NCI-H82 treated with DMSO at 0.1 percent for 48 hours (cell line): Measurements from ENCODE around the gene MYBPHL.

Experiments used
- DNase-seq: peaks from one replicate; lab custom pipeline; 2025; ENCODE audit not compliant: unreplicated experiment; lab: John Stamatoyannopoulos, UW

Gene MYBPHL

DNA sequence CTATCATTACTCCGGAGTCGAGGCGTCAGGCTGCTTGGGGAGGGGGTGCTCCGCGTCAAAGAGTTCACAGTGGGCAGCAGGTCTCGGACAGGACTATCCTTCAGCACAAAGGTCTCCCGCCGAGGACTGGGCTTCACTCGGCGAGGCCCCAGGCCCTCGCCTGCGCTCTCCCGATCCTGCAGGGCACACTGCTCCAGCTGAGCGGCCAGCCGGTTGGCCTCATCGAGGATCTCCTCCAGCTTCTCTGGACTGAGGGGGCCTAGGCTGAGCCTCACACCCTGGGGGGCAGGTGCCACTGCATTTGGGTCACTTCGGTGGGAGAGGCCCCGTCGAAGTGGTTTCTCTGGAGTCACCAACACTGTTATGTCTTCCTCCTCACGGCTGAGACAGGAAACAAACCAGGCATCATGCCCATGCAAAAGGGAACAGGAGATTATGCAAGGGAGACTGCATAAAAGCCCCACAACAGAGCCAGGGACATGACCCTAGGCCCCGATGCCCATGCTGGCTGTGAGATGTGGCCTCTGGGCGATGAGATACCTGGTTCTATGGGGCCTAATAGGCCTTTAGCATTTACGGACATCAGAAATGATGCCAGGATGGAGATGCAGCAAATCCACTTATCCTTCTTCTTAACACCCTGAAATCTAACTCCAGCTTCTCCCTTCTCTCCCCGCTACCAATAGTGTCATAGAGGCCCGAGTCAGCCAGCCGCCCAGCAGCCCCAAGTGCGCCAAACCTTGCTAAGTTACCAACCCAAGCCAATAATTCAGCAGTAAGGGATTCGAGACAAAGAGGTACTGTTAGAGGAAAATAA is 24.9 kb downstream of the MYBPHL start:
- no peak for DNase-seq

DNA sequence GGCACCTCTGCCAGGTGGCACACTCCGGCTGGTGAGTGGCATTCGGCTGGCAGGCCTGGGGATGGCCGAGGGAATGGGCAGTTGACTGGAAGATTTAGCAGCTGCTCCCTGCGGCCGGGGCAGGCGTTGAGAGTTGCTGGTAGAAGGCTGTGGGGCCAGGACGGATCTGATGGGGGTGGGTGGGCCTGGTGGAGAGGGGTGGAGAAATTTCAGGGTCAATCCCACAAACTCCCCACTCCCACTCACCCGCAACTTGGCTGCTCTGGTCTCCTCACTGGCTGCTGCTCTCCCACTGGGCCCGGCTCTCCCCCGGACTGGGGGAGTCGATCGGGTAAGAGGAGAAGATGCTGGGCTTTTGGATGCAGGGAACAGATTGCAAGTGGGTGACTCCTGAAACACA is 25.9 kb downstream of the MYBPHL start:
- no peak for DNase-seq

DNA sequence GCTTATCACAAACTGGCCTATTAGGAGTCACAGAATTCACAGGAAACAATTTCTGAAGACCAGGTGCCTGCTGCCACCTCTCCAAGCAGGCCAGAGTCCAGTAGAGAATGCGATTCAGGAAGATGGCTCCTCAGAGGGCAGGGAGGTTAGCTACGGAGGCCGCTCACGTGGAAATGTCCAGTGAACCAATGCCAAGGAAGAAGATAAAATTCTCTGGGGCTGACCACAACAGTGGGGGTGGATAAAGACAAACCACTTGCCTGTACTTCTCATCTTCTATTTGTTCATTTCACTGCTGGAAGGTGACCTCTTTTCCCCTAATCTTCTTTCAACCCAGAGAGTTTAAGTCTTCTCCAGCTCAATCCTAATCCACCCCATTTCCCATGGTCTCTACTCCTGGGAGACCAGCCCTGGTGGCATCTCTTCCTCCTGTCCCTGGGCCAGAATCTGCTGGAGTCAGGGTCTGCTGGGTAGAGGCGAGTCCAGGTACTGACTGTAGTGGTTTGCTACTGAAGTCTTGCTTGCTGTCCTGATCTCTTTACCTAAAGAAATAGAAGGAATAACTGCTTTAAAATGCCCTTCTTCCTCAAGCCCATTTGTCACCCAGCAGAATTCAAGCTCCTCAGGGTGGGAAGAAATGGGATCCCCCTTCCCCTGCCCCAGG is 27.1 kb downstream of the MYBPHL start:
- no peak for DNase-seq

DNA sequence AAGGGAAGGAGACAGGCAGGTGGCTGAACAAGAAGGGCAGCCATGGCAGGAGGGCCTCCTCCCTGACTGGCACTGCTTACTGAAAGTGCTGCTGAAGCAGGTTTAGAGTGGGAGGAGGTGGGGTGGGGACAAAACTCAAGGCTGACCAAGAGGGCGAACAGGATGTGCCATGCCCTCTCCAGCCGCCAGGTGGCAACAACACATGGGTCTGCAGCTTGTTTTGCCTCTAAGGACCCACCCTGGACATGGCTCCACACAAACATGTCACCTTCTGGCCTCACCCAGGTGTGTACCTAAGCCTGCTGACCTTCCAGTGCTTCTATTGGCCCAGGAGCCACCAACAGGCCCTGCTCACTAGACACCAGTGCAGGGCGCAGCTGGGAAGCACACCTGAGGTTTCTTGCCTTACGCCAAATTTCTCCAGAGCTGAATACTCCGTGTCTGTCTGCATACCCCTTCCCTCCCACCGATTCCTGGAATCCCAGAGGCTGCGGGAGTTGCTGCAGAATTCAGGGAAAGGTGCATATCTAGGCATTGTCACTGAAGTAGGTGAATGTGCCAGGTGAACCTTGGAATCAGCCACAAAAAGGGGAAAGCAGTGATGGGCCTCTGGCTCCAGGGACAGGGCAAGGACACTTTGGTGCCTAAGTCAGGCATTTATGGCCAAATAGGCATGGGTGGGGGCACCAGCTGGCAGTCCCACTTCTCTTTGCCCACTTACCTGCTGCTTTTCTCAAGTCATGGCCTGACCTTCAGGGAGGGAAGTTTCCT is 29.2 kb downstream of the MYBPHL start:
- DNase-seq = peak; percentile 62

DNA sequence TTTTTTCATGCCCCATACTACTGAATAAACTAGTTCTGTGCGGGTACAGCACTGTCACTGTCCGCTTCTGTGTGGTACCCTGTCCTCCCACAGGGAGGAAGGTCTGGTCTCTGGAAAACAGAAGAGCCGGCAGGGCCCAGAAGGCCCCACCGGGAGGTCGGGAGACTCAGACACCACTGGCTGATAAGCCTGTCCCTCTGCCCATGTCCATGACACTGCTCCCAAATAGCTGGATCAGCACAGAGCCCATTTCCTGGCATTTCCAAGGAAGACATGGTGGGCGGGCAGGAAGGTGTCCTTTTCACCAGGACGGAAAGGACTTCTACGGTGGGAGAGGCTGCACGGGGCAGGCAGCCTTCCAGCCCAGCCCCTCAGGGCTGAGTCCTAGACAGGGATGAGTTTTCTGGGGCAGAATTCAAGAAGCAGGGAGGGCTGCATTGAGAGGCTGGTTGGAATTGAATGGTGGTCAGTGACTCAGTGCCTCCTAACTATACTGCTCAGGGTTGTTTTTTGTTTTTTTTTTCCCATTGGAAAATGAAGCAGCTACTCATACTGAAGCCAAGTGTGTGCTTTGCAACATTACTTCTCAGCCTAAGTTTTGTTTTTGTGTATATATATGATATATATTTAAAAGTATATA is 31.0 kb downstream of the MYBPHL start:
- no peak for DNase-seq

DNA sequence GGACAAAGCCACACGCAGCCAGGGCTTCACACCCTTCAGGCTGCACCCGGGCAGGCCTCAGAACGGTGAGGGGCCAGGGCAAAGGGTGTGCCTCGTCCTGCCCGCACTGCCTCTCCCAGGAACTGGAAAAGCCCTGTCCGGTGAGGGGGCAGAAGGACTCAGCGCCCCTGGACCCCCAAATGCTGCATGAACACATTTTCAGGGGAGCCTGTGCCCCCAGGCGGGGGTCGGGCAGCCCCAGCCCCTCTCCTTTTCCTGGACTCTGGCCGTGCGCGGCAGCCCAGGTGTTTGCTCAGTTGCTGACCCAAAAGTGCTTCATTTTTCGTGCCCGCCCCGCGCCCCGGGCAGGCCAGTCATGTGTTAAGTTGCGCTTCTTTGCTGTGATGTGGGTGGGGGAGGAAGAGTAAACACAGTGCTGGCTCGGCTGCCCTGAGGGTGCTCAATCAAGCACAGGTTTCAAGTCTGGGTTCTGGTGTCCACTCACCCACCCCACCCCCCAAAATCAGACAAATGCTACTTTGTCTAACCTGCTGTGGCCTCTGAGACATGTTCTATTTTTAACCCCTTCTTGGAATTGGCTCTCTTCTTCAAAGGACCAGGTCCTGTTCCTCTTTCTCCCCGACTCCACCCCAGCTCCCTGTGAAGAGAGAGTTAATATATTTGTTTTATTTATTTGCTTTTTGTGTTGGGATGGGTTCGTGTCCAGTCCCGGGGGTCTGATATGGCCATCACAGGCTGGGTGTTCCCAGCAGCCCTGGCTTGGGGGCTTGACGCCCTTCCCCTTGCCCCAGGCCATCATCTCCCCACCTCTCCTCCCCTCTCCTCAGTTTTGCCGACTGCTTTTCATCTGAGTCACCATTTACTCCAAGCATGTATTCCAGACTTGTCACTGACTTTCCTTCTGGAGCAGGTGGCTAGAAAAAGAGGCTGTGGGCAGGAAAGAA is 32.0 kb downstream of the MYBPHL start:
- DNase-seq = no peak

DNA sequence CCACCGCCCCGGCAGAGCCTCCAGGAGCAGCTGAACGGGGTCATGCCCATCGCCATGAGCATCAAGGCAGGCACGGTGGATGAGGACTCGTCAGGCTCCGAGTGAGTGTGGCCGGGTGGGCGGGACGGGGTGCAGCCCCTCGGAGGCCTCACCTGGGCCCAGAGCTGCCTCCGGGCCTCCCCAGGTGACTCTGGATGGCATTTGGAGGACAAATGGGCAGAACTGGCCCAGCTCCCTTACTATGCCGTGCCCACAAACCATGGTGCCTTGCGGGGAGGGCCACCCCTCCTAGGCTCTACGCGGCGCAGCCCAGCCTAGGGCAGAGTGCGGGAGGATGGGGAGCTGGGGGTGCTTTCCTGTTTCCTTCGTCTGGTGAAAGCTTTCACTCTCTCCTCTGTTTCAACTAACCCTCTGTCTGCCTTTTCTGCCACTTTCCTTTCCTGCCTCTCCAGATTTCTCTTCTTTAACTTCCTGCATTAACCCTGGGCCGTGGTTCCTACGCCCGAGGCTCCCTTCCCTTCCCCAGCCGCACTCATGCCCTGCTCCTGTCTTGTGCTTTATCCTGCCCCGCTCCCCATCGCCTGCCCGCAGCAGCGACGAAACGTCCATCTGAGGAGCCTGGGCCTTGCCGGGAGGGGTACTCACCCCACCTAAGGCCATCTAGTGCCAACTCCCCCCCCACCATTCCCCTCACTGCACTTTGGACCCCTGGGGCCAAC is 33.1 kb downstream of the MYBPHL start:
- DNase-seq = no peak

DNA sequence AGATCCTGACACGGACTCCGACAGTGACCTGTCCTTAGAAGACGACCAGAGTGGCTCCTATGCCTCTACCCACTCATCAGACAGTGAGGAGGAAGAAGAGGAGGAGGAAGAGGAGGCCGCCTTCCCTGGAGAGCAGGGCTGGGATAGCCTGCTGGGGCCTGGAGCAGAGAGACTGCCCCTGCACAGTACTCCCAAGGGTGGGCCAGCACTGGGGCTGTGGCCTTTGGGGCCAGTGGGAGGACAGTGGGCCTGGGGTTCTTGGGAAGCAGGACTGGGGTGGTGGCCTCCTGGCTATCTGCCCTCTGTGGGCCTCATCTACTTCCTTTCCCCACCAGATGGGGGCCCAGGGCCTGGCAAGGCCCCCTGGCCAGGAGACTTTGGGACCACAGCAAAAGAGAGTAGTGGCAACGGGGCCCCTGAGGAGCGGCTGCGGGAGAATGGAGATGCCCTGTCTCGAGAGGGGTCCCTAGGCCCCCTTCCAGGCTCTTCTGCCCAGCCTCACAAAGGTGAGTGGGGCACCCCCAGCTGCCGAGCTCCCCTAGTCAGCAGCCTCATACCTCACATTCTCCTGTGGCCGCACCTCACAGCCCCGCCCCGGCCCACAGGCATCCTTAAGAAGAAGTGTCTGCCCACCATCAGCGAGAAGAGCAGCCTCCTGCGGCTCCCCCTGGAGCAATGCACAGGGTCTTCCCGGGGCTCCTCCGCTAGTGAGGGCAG is 33.8 kb downstream of the MYBPHL start:
- DNase-seq = no peak

DNA sequence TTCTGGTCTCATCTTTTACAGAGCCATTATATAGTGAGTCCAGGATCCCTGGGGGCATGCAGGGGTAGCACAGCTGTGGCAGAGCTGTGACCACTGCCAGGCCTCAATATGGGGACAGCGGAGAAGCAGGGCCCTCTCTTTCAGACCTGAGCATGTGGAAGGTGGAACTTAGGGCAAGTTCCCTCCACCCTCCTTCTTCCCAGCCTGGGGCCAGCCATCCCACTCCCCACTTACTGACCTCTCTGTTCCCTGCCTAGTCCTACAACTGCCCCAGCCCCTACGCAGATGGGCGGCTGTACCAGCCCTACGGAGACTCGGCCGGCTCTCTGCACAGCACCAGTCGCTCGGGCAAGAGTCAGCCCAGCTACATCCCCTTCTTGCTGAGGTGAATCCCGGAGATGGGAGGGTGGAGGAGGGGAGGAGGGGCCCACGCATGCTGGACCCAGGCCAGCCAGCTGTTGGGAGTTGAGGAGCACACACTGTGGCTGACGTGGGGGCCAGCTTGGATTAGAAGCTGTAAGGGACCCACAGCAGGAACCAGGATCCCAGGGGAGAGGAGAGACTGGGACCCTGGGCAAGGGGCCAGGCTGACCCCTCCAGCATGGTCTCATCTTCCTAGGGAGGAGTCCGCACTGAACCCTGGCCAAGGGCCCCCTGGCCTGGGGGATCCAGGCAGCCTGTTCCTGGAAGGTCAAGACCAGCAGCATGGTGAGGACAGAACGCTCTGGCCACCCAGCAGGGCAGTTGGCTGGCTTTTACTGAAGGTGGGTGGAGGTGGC is 34.6 kb downstream of the MYBPHL start:
- no peak for DNase-seq

DNA sequence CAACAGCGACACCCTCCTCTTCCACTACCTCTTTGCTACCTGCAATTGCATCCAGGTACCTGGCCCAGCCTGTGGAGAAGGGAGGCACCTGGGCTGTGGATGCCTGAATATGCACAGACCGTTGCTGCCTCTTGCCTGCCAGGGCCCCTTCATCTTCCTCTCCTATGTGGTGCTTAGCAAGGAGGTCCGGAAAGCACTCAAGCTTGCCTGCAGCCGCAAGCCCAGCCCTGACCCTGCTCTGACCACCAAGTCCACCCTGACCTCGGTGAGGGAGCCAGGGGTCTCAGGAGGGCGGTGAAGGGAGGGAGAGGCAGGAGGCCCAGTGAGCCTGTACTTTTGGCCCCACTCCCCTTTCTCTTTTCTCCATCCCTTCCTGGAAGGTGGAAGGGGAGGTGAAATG is 35.4 kb downstream of the MYBPHL start:
- DNase-seq = no peak

DNA sequence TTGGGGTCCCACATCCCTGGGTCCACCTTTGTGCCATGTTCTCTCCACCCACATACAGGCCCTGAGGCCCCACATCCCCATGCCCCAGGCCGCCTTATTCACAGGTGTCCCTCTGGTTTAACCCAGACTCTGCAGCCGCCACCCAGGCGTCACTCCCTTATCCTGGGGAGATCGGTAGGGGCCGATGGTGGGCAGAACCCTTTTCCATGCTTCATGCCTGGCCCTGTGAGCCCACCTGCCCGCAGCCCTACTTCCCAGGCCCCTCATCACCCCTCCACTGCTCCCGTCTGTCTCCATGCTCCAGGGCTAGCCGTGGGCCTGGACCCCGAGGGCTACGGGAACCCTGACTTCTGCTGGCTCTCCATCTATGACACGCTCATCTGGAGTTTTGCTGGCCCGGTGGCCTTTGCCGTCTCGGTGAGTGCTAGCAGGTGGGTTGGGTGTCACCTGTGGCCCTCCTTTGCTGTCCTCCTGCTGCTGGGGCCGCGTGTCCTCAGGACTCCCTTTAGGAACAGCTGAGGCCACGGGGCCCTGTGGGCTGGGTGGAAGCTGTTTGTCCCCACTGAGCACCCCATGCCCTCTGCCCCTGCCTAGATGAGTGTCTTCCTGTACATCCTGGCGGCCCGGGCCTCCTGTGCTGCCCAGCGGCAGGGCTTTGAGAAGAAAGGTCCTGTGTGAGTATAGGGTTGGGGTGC is 36.0 kb downstream of the MYBPHL start:
- DNase-seq = no peak

DNA sequence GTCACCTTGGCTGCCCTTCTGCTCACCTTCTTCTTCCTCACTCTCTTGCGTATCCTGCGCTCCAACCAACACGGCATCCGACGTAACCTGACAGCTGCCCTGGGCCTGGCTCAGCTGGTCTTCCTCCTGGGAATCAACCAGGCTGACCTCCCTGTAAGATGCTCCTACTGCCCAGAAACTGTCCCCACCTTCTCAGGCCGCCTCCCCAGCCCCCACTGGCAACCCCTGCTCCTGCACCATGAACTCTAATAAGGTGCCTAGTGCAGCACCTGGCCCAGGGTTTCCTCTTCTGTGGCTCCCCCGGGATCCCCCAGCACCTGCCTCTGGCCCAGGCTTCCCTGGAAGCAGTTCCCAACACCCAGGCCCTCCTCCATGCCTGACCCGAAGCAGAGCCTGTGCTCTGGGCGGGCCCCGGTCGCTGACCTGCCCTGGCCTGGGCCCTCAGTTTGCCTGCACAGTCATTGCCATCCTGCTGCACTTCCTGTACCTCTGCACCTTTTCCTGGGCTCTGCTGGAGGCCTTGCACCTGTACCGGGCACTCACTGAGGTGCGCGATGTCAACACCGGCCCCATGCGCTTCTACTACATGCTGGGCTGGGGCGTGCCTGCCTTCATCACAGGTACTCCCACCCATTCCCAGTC is 36.7 kb downstream of the MYBPHL start:
- DNase-seq = no peak

DNA sequence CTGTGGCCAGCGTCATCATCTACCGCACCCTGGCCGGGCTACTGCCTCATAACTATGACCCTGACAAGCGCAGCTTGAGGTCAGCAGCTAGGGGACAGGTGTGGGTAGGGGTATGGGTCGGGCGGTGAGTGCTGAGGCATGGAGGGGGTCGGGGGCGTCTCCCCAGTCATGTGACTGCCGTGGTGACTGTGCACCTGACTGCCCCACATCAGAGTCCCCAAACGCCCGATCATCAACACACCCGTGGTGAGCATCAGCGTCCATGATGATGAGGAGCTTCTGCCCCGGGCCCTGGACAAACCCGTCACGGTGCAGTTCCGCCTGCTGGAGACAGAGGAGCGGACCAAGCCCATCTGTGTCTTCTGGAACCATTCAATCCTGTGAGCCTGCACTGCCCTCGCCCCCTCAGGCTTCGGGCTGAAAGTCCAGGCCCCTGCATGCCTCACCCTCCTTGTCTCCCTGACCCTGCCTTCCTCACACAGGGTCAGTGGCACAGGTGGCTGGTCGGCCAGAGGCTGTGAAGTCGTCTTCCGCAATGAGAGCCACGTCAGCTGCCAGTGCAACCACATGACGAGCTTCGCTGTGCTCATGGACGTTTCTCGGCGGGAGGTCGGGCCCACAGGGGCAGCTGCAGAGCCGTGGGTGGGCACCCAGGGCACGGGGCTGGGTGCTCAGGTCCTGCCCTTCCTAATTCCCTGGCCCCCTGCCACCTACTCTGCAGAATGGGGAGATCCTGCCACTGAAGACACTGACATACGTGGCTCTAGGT is 37.4 kb downstream of the MYBPHL start:
- DNase-seq = no peak

DNA sequence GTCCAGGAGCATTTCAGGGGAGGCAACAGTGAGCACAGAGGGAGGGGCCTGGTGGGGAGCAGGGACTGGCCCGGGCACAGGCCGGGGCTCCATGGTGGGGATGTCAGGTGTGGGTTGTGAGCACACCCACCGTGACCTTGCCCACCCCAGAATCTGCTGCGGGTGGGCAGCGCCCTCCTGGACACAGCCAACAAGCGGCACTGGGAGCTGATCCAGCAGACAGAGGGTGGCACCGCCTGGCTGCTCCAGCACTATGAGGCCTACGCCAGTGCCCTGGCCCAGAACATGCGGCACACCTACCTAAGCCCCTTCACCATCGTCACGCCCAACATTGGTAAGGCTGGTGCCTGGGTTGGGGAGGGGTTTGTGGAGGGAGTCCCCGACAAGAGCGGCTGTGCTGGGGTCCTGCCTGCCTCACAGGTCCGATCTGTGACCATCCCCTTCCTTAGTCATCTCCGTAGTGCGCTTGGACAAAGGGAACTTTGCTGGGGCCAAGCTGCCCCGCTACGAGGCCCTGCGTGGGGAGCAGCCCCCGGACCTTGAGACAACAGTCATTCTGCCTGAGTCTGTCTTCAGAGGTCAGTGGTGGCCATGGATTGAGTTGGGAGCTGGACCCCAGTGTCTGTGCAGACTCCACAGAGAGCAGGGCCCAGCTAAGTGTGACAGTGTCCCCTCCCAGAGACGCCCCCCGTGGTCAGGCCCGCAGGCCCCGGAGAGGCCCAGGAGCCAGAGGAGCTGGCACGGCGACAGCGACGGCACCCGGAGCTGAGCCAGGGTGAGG is 38.2 kb downstream of the MYBPHL start:
- no peak for DNase-seq

DNA sequence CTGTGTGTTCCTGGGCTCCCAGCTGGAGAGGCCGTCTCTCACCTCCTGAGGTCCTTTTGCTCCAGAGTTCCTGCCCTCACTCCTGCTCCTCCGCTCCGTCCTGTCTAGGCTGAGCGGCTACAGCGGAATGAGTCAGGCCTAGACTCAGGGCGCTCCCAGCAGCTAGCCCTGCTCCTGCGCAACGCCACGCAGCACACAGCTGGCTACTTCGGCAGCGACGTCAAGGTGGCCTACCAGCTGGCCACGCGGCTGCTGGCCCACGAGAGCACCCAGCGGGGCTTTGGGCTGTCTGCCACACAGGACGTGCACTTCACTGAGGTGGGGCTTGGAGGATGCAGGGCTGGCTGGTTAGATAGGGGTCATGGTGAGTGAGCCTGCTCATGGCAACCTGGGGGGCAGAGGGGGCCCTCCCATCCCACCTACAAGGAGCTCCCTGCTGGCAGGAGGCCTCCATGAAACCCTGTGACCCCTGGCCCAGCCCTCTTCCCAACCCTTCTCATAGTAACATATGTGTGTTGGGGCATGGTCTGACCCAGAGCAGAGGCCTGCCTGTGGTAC is 39.0 kb downstream of the MYBPHL start:
- no peak for DNase-seq
